Measurements from ENCODE around the gene ADGRL3. TPM values are rescaled to one million over a fixed set of nuclear protein-coding genes. Genes with fewer than 3 reads are reported as not detected.
"Not testable (repeated sequence)": the region's sequence is repeated elsewhere in the genome, so short reads cannot be mapped to it uniquely, and the experiment has no call there.

ADGRL3 gene
- total and polyA plus RNA-seq, 4 donors: 0.07 to 1.7 (median 0.82) TPM

DNA sequence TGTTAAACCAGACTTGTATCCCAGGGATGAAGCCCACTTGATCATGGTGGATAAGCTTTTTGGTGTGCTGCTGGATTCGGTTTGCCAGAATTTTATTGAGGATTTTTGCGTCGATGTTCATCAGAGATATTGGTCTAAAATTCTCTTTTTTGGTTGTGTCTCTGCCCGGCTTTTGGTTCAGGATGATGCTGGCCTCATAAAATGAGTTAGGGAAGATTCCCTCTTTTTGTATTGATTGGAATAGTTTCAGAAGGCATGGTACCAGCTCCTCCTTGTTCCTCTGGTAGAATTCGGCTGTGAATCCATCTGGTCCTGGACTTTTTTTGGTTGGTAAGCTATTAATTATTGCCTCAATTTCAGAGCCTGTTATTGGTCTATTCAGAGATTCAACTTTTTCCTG is 556.8 kb downstream of the ADGRL3 start:
- H3K4me1 ChIP-seq (ENCODE audit: control insufficient read depth in 4 of 4, insufficient read depth in 4 of 4, low read length in 3 of 4); H3K36me3 ChIP-seq (ENCODE audit: control insufficient read depth in 4 of 4, insufficient read depth in 3 of 4, low read depth in 1 of 4, low read length in 3 of 4); H3K27me3 ChIP-seq (ENCODE audit: control insufficient read depth in 4 of 4, insufficient read depth in 4 of 4, low read length in 3 of 4); DNase-seq (ENCODE audit: low spot score); H3K9me3 ChIP-seq (ENCODE audit: control insufficient read depth in 4 of 4, low read length in 3 of 4); H3K27ac ChIP-seq (ENCODE audit: low read depth in 1 of 2, low read length in 2 of 2); H3K4me3 ChIP-seq (ENCODE audit: low read depth in 1 of 3, low read length in 3 of 3); H3K9ac ChIP-seq (ENCODE audit: low read depth in 1 of 2, low read length in 2 of 2): not testable (repeated sequence)
- WGBS: 90% methylated on average over 5 of the region's 5 CpGs

DNA sequence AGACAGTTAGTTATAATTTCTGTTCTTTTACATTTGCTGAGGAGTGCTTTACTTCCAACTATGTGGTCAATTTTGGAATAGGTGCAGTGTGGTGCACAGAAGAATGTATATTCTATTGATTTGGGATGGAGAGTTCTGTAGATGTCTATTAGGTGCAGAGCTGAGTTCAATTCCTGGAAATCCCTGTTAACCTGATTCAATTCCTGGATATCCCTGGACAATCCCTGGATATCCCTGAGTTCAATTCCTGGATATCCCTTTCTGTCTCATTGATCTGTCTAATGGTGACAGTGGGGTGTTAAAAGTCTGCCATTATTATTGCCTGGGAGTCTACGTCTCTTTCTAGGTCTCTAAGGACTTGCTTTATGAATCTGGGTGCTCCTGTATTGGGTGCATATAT is 557.9 kb downstream of the ADGRL3 start:
- not testable (repeated sequence) for H3K9me3 ChIP-seq (ENCODE audit: control insufficient read depth in 4 of 4, low read length in 3 of 4); H3K4me3 ChIP-seq (ENCODE audit: low read depth in 1 of 3, low read length in 3 of 3); H3K4me1 ChIP-seq (ENCODE audit: control insufficient read depth in 4 of 4, insufficient read depth in 4 of 4, low read length in 3 of 4); H3K36me3 ChIP-seq (ENCODE audit: control insufficient read depth in 4 of 4, insufficient read depth in 3 of 4, low read depth in 1 of 4, low read length in 3 of 4); DNase-seq (ENCODE audit: low spot score); H3K27me3 ChIP-seq (ENCODE audit: control insufficient read depth in 4 of 4, insufficient read depth in 4 of 4, low read length in 3 of 4); H3K9ac ChIP-seq (ENCODE audit: low read depth in 1 of 2, low read length in 2 of 2); H3K27ac ChIP-seq (ENCODE audit: low read depth in 1 of 2, low read length in 2 of 2)
- WGBS: 93% methylated on average over 1 of the region's 1 CpG

DNA sequence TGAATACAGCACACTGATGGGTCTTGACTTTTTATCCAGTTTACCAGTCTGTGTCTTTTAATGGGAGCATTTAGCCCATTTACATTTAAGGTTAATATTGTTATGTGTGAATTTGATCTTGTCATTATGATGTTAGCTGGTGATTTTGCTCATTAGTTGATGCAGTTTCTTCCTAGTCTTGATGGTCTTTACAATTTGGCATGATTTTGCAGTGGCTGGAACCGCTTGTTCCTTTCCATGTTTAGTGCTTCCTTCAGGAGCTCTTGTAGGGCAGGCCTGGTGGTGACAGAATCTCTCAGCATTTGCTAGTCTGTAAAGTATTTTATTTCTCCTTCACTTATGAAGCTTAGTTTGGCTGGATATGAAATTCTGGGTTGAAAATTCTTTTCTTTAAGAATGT is 558.5 kb downstream of the ADGRL3 start:
- H3K4me1 ChIP-seq (ENCODE audit: control insufficient read depth in 4 of 4, insufficient read depth in 4 of 4, low read length in 3 of 4); H3K4me3 ChIP-seq (ENCODE audit: low read depth in 1 of 3, low read length in 3 of 3); H3K36me3 ChIP-seq (ENCODE audit: control insufficient read depth in 4 of 4, insufficient read depth in 3 of 4, low read depth in 1 of 4, low read length in 3 of 4); H3K9ac ChIP-seq (ENCODE audit: low read depth in 1 of 2, low read length in 2 of 2); H3K27me3 ChIP-seq (ENCODE audit: control insufficient read depth in 4 of 4, insufficient read depth in 4 of 4, low read length in 3 of 4); H3K9me3 ChIP-seq (ENCODE audit: control insufficient read depth in 4 of 4, low read length in 3 of 4); DNase-seq (ENCODE audit: low spot score); H3K27ac ChIP-seq (ENCODE audit: low read depth in 1 of 2, low read length in 2 of 2): not testable (repeated sequence)
- whole genome bisulfite sequencing: 79% methylated on average over 1 of the region's 1 CpG

DNA sequence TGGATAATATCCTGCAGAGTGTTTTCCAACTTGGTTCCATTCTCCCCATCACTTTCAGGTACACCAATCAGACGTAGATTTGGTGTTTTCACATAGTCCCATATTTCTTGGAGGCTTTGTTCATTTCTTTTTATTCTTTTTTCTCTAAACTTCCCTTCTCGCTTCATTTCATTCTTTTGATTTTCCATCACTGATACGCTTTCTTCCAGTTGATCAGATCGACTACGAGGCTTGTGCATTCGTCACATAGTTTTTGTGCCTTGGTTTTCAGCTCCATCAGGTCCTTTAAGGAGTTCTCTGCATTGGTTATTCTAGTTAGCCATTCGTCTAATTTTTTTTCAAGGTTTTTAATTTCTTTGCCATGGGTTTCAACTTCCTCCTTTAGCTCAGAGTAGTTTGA is 559.1 kb downstream of the ADGRL3 start:
- H3K27me3 ChIP-seq (ENCODE audit: control insufficient read depth in 4 of 4, insufficient read depth in 4 of 4, low read length in 3 of 4); H3K4me3 ChIP-seq (ENCODE audit: low read depth in 1 of 3, low read length in 3 of 3); H3K9me3 ChIP-seq (ENCODE audit: control insufficient read depth in 4 of 4, low read length in 3 of 4); H3K4me1 ChIP-seq (ENCODE audit: control insufficient read depth in 4 of 4, insufficient read depth in 4 of 4, low read length in 3 of 4); H3K36me3 ChIP-seq (ENCODE audit: control insufficient read depth in 4 of 4, insufficient read depth in 3 of 4, low read depth in 1 of 4, low read length in 3 of 4); H3K27ac ChIP-seq (ENCODE audit: low read depth in 1 of 2, low read length in 2 of 2); H3K9ac ChIP-seq (ENCODE audit: low read depth in 1 of 2, low read length in 2 of 2); DNase-seq (ENCODE audit: low spot score): not testable (repeated sequence)
- 92% methylated on average over 6 of the region's 7 CpGs for WGBS

DNA sequence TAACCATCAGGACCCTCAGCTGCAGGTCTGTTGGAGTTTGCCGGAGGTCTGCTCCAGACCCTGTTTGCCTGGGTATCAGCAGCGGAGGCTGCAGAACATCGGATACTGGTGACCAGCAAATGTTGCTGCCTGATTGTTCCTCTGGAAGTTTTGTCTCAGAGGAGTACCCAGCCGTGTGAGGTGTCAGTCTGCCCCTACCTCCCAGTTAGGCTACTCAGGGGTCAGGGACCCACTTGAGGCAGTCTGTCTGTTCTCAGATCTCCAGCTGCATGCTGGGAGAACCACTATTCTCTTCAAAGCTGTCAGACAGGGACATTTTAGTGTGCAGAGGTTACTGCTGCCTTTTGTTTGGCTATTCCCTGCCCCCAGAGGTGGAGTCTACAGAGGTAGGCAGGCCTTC is 559.8 kb downstream of the ADGRL3 start:
- H3K27me3 ChIP-seq (ENCODE audit: control insufficient read depth in 4 of 4, insufficient read depth in 4 of 4, low read length in 3 of 4); H3K9ac ChIP-seq (ENCODE audit: low read depth in 1 of 2, low read length in 2 of 2): not testable (repeated sequence)
- 93% methylated on average over 4 of the region's 4 CpGs for WGBS

DNA sequence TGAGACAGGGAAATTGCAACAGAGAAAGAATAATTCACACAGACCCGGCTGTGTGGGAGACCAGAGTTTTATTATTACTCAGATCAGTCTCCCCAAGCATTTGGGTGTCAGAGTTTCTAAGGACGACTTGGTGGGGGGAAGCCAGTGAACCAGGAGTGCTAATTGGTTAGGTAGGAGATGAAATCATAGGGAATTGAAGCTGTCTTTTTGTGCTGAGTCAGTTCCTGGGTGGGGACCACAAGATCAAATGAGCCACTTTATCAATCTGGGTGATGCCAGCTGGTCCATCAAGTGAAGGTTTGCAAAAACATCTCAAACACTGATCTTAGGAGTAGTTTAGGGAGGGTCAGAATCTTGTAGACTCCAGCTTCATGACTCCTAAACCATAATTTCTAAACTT is 560.7 kb downstream of the ADGRL3 start:
- H3K9ac ChIP-seq (ENCODE audit: low read depth in 1 of 2, low read length in 2 of 2): no peak overlapping the region
- H3K27me3 ChIP-seq (ENCODE audit: control insufficient read depth in 4 of 4, insufficient read depth in 4 of 4, low read length in 3 of 4): no peaks in the 10 kb centered on the region
- no peak overlapping the region for H3K27ac ChIP-seq (ENCODE audit: low read depth in 1 of 2, low read length in 2 of 2)
- H3K4me3 ChIP-seq (ENCODE audit: low read depth in 1 of 3, low read length in 3 of 3): no peak overlapping the region
- WGBS: 78% methylated on average over 2 of the region's 2 CpGs
- no peaks in the 10 kb centered on the region for H3K36me3 ChIP-seq (ENCODE audit: control insufficient read depth in 4 of 4, insufficient read depth in 3 of 4, low read depth in 1 of 4, low read length in 3 of 4)
- DNase-seq (ENCODE audit: low spot score): no peak
- no peaks in the 10 kb centered on the region for H3K4me1 ChIP-seq (ENCODE audit: control insufficient read depth in 4 of 4, insufficient read depth in 4 of 4, low read length in 3 of 4)
- H3K9me3 ChIP-seq (ENCODE audit: control insufficient read depth in 4 of 4, low read length in 3 of 4): no peaks in the 10 kb centered on the region
- TF ChIP-seq, protein P1, sequence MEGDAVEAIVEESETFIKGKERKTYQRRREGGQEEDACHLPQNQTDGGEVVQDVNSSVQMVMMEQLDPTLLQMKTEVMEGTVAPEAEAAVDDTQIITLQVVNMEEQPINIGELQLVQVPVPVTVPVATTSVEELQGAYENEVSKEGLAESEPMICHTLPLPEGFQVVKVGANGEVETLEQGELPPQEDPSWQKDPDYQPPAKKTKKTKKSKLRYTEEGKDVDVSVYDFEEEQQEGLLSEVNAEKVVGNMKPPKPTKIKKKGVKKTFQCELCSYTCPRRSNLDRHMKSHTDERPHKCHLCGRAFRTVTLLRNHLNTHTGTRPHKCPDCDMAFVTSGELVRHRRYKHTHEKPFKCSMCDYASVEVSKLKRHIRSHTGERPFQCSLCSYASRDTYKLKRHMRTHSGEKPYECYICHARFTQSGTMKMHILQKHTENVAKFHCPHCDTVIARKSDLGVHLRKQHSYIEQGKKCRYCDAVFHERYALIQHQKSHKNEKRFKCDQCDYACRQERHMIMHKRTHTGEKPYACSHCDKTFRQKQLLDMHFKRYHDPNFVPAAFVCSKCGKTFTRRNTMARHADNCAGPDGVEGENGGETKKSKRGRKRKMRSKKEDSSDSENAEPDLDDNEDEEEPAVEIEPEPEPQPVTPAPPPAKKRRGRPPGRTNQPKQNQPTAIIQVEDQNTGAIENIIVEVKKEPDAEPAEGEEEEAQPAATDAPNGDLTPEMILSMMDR (IDR thresholded peaks at IDR 0.05; ENCODE audit: low read depth, low read length, missing input control): no peak
- TF ChIP-seq FOXA2 (IDR thresholded peaks at IDR 0.05) (no peak), YY1 (IDR thresholded peaks at IDR 0.05) (no peak), FOXA1 (IDR thresholded peaks at IDR 0.05) (no peak), EGR1 (IDR thresholded peaks at IDR 0.05; ENCODE audit: low read depth in 2 of 2) (no peak), TAF1 (conservative IDR thresholded peaks at IDR 0.05) (no peak), JUND (IDR thresholded peaks at IDR 0.05) (no peak), RXRA (IDR thresholded peaks at IDR 0.05) (no peak), HNF4G (IDR thresholded peaks at IDR 0.05) (no peak)
- TF ChIP-seq, protein P2, sequence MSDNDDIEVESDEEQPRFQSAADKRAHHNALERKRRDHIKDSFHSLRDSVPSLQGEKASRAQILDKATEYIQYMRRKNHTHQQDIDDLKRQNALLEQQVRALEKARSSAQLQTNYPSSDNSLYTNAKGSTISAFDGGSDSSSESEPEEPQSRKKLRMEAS (IDR thresholded peaks at IDR 0.05): no peak
- TF ChIP-seq, protein P3, sequence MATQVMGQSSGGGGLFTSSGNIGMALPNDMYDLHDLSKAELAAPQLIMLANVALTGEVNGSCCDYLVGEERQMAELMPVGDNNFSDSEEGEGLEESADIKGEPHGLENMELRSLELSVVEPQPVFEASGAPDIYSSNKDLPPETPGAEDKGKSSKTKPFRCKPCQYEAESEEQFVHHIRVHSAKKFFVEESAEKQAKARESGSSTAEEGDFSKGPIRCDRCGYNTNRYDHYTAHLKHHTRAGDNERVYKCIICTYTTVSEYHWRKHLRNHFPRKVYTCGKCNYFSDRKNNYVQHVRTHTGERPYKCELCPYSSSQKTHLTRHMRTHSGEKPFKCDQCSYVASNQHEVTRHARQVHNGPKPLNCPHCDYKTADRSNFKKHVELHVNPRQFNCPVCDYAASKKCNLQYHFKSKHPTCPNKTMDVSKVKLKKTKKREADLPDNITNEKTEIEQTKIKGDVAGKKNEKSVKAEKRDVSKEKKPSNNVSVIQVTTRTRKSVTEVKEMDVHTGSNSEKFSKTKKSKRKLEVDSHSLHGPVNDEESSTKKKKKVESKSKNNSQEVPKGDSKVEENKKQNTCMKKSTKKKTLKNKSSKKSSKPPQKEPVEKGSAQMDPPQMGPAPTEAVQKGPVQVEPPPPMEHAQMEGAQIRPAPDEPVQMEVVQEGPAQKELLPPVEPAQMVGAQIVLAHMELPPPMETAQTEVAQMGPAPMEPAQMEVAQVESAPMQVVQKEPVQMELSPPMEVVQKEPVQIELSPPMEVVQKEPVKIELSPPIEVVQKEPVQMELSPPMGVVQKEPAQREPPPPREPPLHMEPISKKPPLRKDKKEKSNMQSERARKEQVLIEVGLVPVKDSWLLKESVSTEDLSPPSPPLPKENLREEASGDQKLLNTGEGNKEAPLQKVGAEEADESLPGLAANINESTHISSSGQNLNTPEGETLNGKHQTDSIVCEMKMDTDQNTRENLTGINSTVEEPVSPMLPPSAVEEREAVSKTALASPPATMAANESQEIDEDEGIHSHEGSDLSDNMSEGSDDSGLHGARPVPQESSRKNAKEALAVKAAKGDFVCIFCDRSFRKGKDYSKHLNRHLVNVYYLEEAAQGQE (IDR thresholded peaks at IDR 0.05): no peak

More for the DNA sequence above, 559.8 kb downstream of the ADGRL3 start:
- H3K9me3 ChIP-seq (ENCODE audit: control insufficient read depth in 4 of 4, low read length in 3 of 4); H3K4me3 ChIP-seq (ENCODE audit: low read depth in 1 of 3, low read length in 3 of 3); H3K4me1 ChIP-seq (ENCODE audit: control insufficient read depth in 4 of 4, insufficient read depth in 4 of 4, low read length in 3 of 4); H3K36me3 ChIP-seq (ENCODE audit: control insufficient read depth in 4 of 4, insufficient read depth in 3 of 4, low read depth in 1 of 4, low read length in 3 of 4); H3K27ac ChIP-seq (ENCODE audit: low read depth in 1 of 2, low read length in 2 of 2); DNase-seq (ENCODE audit: low spot score): not testable (repeated sequence)

Measured in liver (tissue), 9 donors.